SJSA1 (cell line): Measurements from ENCODE around the gene SCNM1. TPM values are rescaled to one million over a fixed set of nuclear protein-coding genes. Genes with fewer than 3 reads are reported as not detected.

Experiments
- total RNA-seq: library from RNA; depleted of rRNA; stranded (reverse); fragments of >200 nt; shearing (Covaris generic); gene quantifications from 2 replicates; pipeline ENCODE4 v1.2.3, GENCODE V29; 2014; rRNA removed

SCNM1 gene
- total RNA-seq, 1 experiment from 2014 or later: 62.9 TPM

Other genes starting within 250 kb of the SCNM1 start
- 21.0 and 30.6 TPM in 2 replicates for gene SETDB1, start 239.8 kb upstream of the SCNM1 start, total RNA-seq
- 145 and 165 TPM in 2 replicates for gene CERS2, start 191.3 kb upstream of the SCNM1 start, total RNA-seq
- 0.66 TPM in 1 of 2 replicates, not detected in the other for gene ANXA9, start 183.9 kb upstream of the SCNM1 start, total RNA-seq
- gene MINDY1, start 159.2 kb upstream of the SCNM1 start, total RNA-seq: 5.9 and 6.6 TPM in 2 replicates
- 8.1 and 22.3 TPM in 2 replicates for gene PRUNE1, start 157.7 kb upstream of the SCNM1 start, total RNA-seq
- gene BNIPL, start 129.6 kb upstream of the SCNM1 start, total RNA-seq: 0.42 and 0.75 TPM in 2 replicates
- 0.38 and 0.74 TPM in 2 replicates for gene C1orf56, start 118.4 kb upstream of the SCNM1 start, total RNA-seq
- 35.2 and 67.2 TPM in 2 replicates for gene CDC42SE1, start 106.5 kb upstream of the SCNM1 start, total RNA-seq
- 23.7 and 26.5 TPM in 2 replicates for gene MLLT11, start 105.7 kb upstream of the SCNM1 start, total RNA-seq
- 9.3 and 11.7 TPM in 2 replicates for gene GABPB2, start 95.4 kb upstream of the SCNM1 start, total RNA-seq
- 0.06 and 1.1 TPM in 2 replicates for gene SEMA6C, start 19.5 kb upstream of the SCNM1 start, total RNA-seq
- gene TNFAIP8L2, start 9.5 kb upstream of the SCNM1 start, total RNA-seq: not detected in 2 replicates
- 15.8 and 18.3 TPM in 2 replicates for gene LYSMD1, start 242 bp upstream of the SCNM1 start, total RNA-seq
- gene TMOD4, start 9.8 kb downstream of the SCNM1 start, total RNA-seq: 1.2 TPM in 1 of 2 replicates, not detected in the other
- 52.8 and 66.6 TPM in 2 replicates for gene VPS72, start 24.1 kb downstream of the SCNM1 start, total RNA-seq
- 46.5 and 69.9 TPM in 2 replicates for gene PIP5K1A, start 32.4 kb downstream of the SCNM1 start, total RNA-seq
- 293 and 297 TPM in 2 replicates for gene PSMD4, start 88.6 kb downstream of the SCNM1 start, total RNA-seq
- gene ZNF687, start 116.2 kb downstream of the SCNM1 start, total RNA-seq: 12.5 and 14.5 TPM in 2 replicates
- 30.5 and 60.4 TPM in 2 replicates for gene PI4KB, start 161.3 kb downstream of the SCNM1 start, total RNA-seq
- gene RFX5, start 181.1 kb downstream of the SCNM1 start, total RNA-seq: 32.2 and 46.9 TPM in 2 replicates
- gene SELENBP1, start 206.6 kb downstream of the SCNM1 start, total RNA-seq: 21.6 and 31.1 TPM in 2 replicates
- 559 and 717 TPM in 2 replicates for gene PSMB4, start 233.4 kb downstream of the SCNM1 start, total RNA-seq